NOMO-1 (cell line): ENCODE data around the gene MTERF2.

Experiments used
- DNase-seq, 2 experiments: peaks; one replicate each; lab custom pipeline; 2025; ENCODE audit not compliant: unreplicated experiment in 2 of 2; lab: John Stamatoyannopoulos, UW

Gene MTERF2

GRCh38 chr12:106994579-106995220 is 7.8 kb upstream of the MTERF2 start:
- no peak for DNase-seq

GRCh38 chr12:106987846-106988245 is 900 bp upstream of the MTERF2 start:
- no peak for DNase-seq

DNA sequence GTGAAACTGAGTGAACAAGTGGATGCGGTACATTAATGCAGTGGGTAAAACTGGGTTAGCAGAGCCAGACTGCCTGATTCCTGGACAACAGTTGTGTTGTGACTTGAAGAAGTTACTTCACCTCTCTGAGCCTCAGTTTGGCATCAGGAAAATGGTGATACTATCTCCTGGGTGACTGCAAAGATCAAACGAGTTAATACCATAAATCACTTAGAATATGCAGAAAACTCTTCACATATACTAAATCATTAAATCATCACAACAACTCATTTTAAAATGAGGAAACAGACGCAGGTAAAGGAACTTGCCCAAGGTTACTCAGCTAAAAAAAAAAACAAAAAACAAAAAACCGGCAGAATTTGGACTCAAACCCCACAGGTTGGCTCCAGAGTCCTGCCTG is 811 bp downstream of the MTERF2 start:
- no peak for DNase-seq

- DNase-seq, result no peak
Measured at GRCh38 chr12:106985479-106985878, 1.5 kb downstream of the MTERF2 start.

DNA sequence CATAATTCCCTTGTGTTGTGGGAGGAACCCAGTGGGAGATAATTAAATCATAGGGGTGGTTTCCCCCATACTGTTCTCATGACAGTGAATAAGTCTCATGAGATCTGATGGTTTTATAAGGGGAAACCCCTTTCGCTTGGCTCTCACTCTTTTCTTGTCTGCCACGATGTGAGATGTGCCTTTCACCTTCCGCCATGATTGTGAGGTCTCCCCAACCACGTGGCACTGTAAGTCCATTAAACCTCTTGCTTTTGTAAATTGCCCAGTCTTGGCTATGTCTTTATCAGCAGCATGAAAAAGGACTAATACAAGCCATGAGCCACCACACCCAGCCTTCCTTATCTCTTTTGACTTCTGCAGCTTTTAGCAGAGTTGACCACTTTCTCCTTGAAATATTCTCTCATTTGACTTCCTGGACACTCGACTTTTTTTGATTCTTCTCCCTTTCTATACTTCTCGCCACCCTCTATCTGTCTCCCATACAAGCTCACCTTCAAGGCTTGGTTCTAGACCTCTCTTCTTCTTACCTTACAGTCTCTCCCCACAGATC is 2.3 kb downstream of the MTERF2 start:
- DNase-seq, result no peak

DNA sequence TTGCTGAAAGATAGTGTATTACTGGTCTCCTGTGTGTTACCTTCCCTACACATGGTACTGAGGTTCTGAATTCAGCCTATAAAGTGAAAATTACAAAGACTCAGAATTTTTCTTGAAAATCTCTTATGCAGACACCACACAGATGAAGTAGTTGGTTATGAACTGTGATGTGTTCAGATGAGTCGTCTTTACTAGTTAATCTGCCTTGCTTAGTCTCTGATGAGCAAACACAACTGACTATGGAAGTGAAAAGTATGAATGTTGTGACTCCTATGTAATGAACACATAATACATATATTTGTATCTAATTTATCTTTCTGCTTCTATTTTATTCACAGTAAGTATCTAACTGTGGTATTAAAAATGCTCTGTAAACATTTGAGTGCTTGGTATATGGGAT is 4.7 kb downstream of the MTERF2 start:
- no peak for DNase-seq

DNA sequence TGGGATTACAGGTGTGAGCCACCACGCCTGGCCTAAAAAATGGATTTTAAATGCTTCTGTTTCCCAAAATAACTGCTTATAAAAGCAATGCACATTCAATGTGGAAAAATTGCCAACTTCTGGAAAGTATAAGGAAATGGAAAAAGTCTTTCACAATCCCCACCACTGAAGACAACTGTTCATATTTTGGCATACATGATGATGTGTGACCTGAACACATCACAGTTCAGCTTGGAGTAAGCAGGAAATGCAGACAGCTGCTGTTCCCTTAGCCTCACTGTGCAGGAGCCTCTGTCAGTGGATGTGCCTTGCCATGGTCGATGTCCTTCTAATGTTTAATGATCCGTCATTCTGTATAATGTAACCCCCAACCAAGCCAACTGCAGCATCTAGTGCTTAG is 5.2 kb downstream of the MTERF2 start:
- no peak for DNase-seq

DNA sequence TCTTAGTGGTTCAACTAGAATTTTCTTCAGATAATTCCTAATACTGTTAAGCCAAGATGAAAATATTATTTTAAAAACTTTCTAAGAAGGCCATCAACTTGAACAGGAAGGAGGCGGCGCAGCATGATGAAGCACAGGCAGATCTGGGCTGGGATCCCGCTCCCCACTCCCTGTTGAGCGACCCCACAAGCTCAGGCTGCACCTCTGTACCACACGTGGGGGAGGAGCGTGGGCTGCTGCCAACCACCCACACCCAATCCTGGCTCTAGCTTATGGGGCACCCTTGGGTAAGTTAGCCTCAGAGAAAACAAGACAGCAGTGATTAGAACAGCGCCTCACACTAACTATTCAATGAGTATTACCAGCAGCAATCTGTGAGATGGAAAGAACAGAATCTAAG is 6.0 kb downstream of the MTERF2 start:
- DNase-seq, result no peak

DNA sequence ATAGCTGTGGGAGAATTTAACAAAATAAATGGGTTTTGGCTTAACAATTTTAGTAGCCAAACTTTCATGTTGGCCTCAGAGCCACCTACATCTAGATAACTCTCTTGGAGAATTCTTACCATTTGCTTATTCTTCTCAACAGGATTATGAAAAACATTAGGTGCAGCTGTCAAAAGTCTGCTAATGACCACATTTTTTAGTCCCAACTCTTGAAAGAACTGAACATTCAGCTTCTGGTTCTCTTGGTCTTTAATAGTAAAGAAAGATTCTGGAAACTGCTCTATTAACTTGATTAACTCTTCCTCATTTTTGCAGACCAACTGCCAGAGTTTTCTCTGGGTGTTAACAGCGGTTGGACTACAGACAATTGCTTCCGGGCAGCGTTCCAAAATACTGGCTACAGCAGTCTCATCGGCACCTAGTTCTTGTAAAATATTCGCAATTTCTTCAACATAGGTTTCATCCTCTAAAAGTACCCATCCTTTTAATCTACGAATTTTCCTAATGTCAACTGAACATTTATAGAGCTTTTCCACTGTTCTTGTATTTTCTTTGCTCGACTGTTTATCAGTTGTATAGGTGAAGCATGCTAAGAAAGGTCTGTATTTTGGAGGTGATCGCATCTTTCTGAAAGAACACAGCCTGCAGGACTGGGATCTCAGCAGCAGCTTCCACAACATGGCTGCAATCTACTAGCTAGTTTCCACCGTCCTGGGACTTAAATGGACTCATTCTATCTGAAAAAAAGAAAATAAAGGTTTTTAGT is 8.7 kb downstream of the MTERF2 start:
- no peak for DNase-seq

DNA sequence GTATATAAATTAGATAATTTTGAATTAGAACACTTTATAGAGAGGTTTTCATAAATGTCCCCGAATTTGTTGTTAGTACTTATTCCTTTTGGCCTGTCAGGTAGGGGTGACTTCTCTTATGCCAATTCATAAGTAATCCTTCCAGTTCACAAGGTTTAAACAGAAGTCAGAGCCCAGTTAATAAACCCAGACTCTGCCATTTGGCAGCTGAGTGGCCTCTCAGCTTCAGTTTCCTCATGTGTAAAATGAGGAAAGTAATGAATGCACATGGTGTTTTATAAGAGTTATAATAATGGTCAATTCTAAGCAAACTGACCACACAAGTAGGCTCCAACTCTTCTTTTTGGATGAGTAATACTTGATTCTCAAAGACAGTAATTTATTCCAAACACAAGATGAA is 10.3 kb downstream of the MTERF2 start:
- no peak for DNase-seq

DNA sequence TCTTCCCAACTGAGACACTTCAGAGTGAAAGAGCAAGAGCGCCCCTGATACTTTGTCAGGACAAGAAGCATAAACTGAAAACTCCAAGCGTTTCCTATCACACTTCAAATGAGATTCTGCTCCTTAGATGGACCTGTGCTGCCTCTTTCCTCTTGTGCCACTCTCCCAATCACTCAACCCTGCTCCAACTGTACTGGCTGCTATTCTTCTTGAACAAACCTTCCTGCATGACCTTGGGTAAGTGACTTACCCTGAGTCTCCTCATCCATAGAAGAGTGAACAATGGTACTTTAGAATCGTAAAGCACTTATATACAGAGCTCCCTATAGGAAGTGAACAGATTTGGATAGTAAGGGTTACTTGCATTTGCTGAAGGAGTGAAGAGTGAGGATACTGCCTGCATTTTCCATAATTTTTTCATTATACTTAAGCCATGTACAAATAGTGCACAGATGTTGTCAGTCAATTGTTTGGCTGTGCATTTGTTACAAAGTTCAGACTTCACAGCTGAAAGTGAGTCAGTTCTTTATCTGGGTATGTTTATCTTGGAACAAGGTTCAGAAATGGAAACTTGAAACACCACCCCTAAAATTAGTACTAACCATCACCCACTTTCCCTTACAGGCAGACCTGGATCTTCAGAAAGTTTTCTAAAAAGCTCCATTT is 10.8 kb downstream of the MTERF2 start:
- no peak for DNase-seq

DNA sequence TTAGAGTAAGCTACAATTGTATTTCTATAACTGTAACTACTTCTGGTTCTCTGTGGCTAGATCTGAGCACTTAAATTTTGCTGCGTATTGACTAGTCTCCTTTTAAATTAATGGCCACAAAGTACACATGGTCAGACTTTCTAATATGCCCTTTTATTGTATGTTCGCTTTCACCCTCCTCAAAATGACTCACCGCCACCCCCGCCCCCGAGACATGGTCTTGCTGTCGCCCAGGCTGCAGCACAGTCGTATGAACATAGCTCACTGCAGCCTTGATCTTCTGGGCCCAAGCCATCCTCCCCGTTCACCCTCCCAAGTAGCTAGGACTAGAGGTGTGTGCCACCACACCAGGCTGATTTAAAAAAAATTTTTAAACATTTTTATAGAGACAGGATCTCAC is 11.8 kb downstream of the MTERF2 start:
- no peak for DNase-seq

GRCh38 chr12:106974511-106974910 is 12.4 kb downstream of the MTERF2 start:
- DNase-seq, result no peak

DNA sequence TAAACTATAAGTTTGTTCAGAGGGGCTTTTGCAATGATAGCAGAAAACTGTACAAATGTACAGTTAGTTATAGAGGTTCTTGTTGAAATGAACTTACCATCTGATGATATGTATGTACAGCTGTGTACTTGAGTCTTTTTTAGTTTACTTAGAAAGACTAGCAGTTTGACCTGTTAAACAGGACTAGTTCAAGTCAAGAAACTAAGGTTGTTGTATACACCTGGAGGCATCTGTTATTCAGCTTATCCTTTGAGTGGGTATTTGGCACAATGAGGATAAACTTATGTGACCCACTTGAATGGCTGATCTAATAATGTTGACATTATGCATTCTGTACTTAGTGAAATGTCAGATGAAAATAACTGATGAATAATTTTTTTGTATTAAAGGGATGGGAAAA is 13.4 kb downstream of the MTERF2 start:
- DNase-seq, result no peak

GRCh38 chr12:106971065-106971464 is 15.9 kb downstream of the MTERF2 start:
- no peak for DNase-seq

- no peak for DNase-seq
Measured at GRCh38 chr12:106964526-106964925, 22.4 kb downstream of the MTERF2 start.

- no peak for DNase-seq
Measured at GRCh38 chr12:106962286-106962685, 24.7 kb downstream of the MTERF2 start.

DNA sequence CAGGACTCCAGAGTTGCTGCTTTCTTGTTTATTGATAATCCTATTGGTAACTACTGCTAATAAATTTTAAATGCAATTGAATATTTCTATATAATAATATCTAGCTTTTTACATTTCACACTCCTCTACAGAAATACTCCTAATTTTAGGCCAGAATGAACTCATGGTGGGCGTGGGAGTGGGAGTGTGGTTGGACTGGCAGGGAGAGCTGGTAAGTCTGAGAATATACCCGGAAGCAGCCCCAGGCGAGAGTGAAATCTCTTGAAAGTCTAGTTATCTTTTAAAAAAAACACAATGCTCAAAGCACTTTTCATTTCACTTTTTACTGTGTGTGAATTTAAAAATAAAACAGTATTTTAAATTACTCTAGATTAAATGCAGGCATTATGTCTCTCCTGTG is 26.5 kb downstream of the MTERF2 start:
- DNase-seq, result no peak

- no peak for DNase-seq
Measured at GRCh38 chr12:106957583-106957982, 29.4 kb downstream of the MTERF2 start.

DNA sequence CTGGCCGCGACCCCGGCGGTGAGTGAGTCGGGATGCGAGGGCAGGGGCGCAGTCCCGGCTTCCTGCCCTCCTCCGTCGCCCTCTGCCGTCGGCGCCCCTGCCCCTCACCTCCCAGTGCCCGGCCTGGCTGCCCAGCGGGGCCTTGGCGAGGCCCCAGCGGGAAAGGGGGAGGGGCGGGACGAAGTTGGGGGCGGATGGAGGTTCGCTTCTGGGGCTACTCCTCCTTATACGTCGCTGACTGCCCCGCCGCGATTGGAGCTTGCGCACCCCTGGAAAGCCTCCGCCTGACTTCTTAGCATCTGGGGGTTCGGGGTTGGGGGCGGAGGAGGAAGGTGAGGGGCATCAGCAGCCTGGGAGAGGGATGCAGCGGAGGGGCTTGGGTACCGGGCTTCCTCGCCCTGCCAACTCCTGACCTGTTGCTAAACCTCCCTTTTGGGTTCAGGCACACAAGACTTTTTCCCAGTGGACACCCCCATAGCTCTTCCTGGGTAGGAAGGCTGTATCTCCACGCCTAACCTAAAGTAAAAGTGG is 30.8 kb downstream of the MTERF2 start:
- DNase-seq, result no peak

DNA sequence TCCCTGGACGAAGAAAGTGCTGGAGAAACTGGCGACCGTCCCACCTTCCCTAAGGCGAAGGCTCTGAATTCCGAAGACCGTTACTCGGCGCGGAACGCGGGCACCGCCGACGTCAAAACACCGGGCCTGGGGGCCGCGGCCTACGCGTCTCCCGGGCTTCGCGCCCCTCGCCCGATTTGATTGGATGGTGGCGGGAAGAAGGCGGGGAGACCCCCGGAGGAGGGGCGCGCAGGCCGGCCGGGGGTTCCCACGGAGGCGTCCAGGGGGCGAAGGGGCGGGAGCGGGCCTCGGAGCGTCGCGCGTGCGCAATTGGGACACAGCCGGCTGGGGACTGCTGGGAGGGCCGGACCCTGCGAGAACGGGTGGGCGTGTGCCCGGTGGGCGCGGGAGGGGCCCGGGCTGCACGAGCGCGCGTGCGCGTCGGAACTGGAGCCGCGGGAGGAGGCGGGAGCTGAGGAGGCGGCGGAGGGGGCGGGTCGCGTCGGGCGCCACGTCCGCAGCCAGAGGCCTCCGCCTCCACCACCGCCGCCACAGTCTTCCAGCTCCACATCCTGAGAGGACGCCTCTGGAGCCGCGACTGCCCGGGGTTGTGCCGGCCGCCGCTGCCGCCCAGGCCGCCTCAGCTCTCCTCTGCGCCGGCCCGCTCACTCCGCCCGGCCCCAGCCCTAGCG is 31.4 kb downstream of the MTERF2 start, which contains the start of gene TMEM263:
Gene TMEM263, plus strand, starts transcription at position 531 of the 671 bp plus-strand sequence. CDS start 11,210 bp downstream, outside the sequence.
- peak; percentile 52 to 65 for DNase-seq
